ENCODE measurements around the gene PREP.

DNA sequence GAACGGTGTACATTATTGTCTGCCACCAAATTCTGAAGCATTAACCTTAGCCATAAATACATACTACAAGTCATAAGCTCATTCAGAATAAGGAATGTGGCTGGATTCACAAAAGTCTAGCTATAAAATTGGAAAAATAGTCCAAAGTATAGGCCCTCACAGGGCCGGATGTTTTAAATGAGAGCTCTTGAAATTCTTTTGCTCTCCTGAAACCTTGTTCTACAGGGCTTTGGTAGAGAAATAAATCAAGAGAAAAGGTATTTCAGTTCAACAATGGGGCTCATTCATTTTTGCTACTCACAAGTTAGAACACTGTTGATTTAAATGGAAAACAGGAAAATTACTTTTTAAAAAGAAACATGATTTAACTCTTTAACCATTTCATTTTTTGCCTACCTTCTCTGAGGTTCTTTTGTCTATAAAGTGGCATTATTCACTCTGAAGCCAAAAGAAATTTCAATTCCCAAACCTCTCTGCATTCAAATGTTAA lies 58.0 kb downstream of the PREP start:
- TF ChIP-seq ZNF274 (IDR thresholded peaks at IDR 0.05; ENCODE audit: low read depth, low read length) (no peak), SUZ12 (IDR thresholded peaks at IDR 0.05; ENCODE audit: extremely low read depth, insufficient read depth, insufficient read length) (no peak), YY1 (IDR thresholded peaks at IDR 0.05; ENCODE audit: insufficient read depth, insufficient read length) (no peak)

Data from NT2/D1 (cell line).